ENCODE data around the gene ZNF134.

ZNF134 gene

DNA sequence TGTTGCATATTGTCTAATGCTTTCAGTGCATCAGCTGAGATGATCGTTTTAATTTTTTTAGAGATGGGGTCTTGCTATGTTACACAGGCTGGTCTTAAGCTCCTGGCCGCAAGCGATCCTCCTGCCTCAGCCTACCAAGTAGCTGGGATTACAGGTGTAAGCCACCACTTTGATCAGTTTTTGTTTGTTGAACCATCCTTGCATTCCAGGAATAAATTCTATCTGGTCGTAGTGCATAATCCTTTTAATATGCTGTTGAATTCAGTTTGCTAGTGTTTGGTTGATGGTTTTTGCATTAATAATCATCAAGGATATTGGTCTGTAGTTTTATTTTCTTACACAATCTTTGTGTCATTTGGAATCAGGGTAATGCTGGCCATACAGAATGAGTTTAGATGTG is 23.3 kb downstream of the ZNF134 start:
- no peak for DNase-seq (ENCODE audit: low read depth in 2 of 2)

DNA sequence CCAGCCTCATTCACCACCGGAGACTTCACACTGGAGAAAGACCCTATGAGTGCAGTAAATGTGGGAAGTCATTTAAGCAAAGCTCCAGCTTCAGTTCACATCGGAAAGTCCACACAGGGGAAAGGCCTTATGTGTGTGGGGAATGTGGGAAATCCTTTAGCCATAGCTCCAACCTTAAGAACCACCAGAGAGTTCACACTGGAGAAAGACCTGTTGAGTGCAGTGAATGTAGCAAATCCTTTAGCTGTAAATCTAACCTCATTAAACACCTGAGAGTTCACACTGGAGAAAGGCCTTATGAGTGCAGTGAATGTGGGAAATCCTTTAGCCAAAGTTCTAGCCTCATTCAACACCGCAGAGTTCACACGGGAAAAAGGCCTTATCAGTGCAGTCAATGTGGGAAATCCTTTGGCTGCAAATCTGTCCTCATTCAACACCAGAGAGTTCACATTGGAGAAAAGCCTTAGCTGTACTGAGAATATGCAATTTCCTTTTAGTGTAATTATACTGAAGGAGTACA is 27.7 kb downstream of the ZNF134 start:
- DNase-seq (ENCODE audit: low read depth in 2 of 2): no peak

DNA sequence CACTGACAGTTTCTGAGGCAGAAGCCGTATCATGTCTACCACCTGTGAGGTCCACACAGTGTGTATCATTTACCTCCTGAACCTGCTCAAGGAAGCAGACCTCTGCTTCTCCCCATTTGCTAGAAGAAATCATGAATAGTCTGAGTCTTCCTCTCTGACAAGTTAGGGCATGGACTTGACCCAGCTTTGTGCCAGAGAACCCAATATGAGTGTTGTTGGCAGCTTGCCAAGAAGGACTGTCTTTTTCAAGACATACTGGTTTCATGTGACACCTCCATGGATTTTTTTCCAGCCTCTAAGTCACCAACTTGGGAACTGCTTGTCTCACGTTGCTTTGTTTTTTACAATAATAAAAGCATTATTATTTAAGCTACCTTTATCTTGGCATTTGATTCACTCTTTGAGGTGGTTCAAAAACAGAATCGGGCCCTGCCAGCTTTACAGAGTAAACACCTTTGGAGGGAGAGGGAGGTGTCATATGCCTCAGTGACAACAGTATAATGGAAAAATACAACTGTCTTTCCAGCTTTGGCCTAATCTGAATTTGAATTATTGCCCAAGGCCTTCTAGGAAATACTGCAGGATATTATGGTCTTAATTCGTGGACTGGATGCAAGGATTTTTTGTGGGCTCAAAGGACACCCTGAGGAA is 28.5 kb downstream of the ZNF134 start:
- no peak for DNase-seq (ENCODE audit: low read depth in 2 of 2)

DNA sequence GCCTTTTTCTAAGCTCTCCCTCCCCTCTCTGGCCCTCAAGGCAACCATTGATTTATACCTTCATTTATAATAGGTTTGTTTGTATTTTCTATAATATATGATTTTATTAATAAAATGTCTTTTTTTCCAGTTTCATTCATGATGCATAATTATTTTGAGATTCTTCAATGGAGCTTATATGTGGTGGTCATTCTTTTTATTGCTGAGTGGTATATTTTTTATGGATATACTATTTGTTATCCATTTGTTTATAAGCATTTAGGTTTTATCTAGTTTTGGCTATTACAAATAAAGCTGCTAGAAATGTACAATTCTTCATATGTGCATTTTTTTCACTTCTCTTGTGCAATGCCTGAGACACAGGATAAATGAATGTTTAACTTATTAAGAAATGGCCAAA is 29.7 kb downstream of the ZNF134 start:
- DNase-seq (ENCODE audit: low read depth in 2 of 2): no peak

DNA sequence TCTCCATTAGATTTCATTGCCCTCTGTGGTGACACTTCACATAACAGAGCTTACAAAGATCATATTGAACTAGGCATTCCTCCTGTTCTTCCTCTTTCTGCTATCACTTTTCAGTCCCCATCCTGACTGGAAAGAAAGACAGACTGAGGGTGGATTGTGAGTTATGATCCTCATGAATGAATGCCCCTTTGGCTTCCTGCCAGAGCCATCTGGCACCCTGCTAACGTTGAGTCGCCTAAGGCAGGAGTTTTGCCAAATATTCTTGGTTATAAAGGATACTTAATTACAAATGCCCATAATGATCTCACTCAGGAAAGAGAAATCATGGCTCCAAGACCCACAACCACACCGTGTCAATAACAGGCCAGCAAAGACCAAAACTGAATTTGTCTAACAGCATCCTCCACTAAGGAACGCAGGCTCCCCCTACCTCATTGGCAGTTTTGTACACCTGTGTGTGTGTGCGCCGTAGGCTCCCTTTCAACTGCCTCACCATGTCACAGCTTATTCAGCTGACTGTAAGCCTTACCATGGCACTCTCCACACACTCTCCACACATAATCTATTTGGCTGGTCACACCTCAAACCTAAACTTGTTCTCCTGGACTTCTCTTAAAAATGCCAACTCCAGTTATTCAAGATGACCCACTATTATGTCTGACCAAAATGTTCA is 34.4 kb downstream of the ZNF134 start:
- DNase-seq (ENCODE audit: low read depth in 2 of 2): no peak

DNA sequence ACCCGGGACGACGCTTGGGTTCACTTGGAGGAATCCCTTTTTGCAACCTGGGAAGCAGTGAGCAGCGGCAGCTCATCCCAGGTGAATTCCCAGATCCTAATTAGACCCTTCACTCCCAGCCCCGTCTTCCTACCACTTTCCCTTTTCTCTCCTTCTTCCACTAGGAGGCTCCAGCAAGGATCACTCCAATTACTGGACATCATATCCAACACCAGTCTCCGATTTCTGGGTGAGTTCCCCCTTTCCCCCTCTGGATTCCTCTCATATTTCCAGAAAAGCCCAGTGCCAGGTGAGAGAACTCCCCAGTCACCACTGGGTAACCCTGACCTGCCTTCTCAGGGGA is 37.6 kb downstream of the ZNF134 start:
- DNase-seq (ENCODE audit: low read depth in 2 of 2): no peak

DNA sequence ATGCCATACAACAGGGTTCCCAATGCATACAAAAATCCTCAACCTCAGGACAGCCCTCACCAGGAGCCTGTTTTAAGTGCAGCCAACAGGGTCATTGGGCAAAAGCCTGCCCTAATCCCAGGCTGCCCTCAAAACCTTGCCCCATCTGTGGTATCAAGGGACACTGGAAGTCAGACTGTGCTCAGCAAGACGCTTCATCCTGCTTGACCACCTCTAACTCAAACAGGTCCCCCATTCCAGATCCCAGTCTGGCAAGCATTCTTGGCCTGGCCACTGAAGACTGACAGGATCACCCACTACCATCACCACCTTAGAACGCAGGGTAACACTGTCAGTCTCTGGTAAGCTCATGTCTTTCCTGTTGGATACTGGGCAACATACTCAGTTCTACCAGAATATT is 39.6 kb downstream of the ZNF134 start:
- no peak for DNase-seq (ENCODE audit: low read depth in 2 of 2)

DNA sequence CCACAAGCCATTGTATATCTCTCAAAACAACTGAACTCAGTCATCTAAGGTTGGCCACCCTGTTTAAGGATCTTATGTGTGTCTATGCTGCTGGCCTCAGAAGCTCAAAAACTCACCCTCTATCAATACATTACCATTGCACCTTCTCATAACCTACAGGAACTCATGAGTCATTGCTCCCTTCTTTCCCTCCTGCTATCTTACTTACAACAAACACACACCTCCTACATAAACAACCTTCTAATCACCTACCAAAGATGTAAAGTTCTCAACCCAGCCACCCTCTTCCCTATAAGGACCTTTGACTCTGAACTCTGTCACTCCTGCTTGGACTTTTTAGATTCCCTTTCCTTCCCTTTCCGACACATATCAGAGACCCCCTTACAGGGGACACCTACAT is 41.4 kb downstream of the ZNF134 start:
- no peak for DNase-seq (ENCODE audit: low read depth in 2 of 2)

DNA sequence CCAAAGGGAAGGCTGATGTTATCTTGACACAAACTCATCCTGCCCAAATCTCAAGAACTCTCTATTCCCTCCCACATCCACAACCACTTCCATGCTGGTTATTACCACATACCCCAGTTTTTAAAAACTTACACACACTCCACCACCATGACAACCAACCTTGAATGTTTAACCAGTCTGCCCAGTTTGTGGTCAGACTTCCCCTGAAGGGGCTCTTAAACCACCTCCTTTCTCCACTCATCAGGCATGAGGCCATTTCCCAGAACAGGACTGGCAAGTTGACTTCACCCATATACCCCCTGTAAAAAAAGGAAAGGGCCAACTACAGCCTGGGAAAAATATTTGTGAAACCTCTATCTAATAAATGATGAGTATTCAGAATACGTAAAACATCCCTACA is 42.3 kb downstream of the ZNF134 start:
- no peak for DNase-seq (ENCODE audit: low read depth in 2 of 2)

DNA sequence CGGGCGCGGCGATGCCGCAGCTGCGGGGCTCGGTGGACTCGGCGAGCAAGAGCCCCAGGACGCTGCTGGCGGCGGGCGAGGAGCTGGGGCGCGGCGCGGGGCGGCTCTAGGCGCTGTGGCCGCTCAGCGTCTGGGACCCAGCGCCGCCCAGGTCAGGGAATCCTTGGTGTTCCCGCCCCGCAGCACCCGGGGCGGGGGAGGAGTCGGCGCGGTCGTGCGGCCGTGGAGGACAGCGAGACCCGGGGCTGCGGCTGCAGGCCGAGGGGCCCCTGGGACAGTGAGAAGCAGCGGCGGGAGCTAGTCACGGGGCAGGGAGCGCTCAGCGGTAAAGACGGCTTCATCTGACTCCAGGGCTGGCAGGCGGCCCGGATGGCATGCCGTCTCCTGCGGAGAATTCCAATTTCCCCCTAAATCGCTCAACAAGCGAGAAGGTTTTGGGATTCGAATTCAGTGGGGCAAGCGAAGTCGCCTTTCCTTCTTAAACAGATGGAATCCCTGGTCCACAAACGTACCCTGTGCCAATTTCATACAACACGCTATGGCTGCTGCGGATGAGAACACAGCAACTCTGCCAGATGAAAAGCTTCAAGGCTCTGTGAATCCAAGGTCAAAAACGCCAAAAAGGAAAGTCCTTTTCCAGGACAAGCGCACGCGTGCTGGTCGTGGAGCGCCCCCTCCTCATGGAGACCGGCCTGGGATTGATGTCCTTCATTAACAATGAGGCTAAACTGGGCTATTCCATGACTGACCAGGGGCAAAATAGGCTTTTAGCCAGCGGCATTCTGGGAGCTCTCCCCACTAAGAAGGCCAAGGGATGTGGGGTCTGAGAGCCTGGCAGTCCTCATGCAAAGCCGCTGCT is 50.5 kb downstream of the ZNF134 start:
- DNase-seq (ENCODE audit: low read depth in 2 of 2): no peak

DNA sequence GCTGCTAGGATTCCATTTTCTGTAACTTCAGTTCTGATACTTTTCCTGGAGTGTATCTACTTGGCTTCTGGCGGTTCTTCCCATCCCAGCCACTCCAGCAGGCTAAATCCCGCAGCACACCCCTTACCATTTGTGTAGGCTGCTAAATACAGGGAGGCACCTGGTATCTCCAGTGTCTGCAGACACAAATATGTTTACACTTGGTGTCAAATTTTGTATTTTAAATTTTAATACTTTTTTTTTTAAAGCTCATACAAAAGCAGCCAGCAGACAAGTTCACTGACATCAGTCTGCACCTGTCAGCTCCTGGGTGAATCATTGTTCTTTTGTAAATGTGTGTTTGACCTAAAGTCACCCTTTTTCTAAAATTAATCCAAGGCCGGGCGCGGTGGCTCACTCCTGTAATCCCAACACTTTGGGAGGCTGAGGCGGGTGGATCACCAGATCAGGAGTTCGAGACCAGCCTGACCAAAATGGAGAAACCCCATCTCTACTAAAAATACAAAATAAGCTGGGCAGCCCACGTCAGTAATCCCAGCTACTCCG is 51.3 kb downstream of the ZNF134 start:
- no peak for DNase-seq (ENCODE audit: low read depth in 2 of 2)

DNA sequence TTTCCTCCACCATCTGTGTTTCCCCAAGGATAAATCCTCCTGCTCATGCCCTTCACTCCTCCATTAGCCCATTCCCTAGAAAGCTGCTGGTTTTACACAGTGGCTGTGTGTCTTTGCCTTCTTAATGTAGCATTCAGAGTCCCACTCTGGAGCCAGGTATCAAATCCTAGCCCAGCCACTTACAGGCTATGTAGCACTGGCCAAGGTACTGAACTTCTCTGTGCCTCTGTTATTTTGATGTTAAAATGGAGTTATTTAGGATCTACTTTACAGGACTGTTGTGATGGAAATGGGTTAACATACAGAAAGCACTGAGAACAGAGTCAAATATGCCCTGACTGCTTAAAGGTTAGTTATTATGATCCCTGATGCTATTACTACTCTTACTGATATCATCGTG is 53.2 kb downstream of the ZNF134 start:
- DNase-seq (ENCODE audit: low read depth in 2 of 2): no peak

DNA sequence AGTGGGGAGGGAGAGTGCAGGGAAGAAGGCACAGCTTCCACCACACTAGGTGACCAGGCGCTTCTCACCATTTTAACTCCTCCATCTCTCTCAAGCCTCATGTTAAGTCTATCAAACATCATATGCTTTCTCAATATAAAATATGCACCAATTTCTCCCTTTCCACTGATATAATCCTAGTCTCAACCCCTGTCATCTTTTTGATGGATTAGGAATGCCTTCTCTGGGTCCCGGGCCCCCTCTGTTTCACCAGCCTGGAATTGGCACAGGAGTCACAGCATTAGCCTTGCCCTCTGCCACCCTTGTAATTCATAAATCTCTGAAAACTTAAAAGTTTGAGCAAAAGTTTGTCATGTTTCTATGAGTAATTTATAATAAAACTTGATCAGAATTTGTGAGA is 54.6 kb downstream of the ZNF134 start, which contains the start of gene ZSCAN4:
Gene ZSCAN4, plus strand, starts transcription at position 301 of the 400 bp plus-strand sequence. CDS start 7,211 bp downstream, outside the sequence.
- no peak for DNase-seq (ENCODE audit: low read depth in 2 of 2)

DNA sequence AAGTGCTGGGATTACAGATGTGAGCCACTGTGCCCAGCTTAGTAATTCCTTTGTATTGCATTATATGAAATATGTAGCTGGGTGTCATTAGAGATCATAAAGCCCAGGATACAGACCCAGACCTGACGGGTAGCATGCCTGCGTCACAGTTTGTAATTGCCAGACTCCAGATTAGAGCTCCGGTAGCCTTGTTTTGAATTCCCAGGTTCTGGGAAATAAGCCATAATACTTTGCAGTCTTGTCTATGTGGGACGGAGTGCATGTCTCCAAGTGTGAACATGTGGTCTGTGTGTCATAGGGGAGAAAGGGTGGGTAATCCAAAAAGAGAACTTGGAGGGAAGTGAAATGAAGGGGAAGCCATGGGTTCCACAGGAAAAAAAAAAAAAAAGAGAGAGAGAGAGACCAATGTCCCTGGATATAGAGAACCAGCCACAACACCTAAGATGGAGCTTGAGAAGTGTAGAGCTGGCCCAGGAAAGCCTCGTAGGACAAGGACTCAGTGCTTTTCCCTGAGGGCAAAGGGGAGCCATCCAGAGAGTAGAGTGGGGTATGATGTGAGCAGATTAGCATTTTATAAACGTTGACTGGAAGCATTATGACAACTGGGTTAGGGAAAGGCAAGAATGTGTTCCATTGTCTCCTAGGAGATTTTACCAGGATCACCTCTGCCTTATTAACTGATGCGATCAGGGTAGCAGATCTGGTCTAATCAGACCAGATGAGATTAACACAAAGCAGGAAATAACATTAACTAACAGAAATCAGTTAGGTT is 57.3 kb downstream of the ZNF134 start:
- no peak for DNase-seq (ENCODE audit: low read depth in 2 of 2)

DNA sequence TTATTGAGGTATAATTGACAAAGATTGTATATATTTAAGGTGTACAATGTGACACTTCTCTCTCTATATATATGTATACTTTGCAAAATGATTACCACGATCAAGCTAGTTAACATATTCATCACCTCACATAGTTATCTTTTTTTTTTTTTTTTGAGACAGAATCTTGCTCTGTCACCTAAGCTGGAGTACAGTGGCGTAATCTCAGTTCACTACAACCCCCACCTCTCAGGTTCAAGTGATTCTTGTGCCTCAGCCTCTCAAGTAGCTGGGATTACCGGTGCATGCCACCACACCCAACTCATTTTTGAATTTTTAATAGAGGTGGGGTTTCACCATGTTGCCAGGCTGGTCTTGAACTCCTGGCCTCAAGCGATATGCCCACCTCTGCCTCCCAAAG is 58.4 kb downstream of the ZNF134 start:
- DNase-seq (ENCODE audit: low read depth in 2 of 2): no peak
